Testis (tissue), 3 donors: ENCODE data around the gene MAP2K2. TPM values are rescaled to one million over a fixed set of nuclear protein-coding genes. Genes with fewer than 3 reads are reported as not detected.

ENCODE experiments used
- DNase-seq: peaks from one replicate; pipeline ENCODE4 v3.0.0-alpha.2; 2019
- H3K27ac ChIP-seq, 2 donors: fragments of 200-600 bp; sonication (generic); one replicate each; pipeline ENCODE4 v1.5.1; 2019
- H3K27me3 ChIP-seq: fragments of 200-600 bp; sonication (generic); one replicate; pipeline ENCODE4 v1.5.1; 2019
- H3K36me3 ChIP-seq: fragments of 200-600 bp; sonication (generic); one replicate; pipeline ENCODE4 v1.5.1; 2017; ENCODE audit warnings: low read depth; ENCODE audit errors: missing control alignments
- H3K4me1 ChIP-seq: fragments of 200-600 bp; sonication (generic); one replicate; pipeline ENCODE4 v1.5.1; 2019
- H3K4me3 ChIP-seq, 2 donors: fragments of 200-600 bp; sonication (generic); one replicate each; pipeline ENCODE4 v1.5.1; 2017 to 2019
- H3K9me3 ChIP-seq: fragments of 200-600 bp; sonication (generic); one replicate; pipeline ENCODE4 v1.5.1; 2017
- POLR2A ChIP-seq: fragments of 450-650 bp; IDR thresholded peaks from one replicate; pipeline ENCODE4 v1.6.1; 2017; ENCODE audit warnings: antibody characterized with exemption, mild to moderate bottlenecking, moderate library complexity
- WGBS, 2 donors: methylation state at CpG; one replicate each; pipeline ENCODE4 v1.1.5; 2018; 5-methylcytosine and 5-hydroxymethylcytosine counted together
- intact Hi-C: fragments of 100-400 bp; cut with DNase I; formaldehyde crosslinking; loops from one replicate; pipeline ENCODE4 v1.15.1; 2023; ENCODE audit warnings: low total_unique reads
- polyA plus RNA-seq: library from polyadenylated mRNA; stranded (reverse); fragments of 350-450 nt; fragmentation: Illumina TruSeq; extraction: RNeasy Lipid Tissue Mini Kit (QIAGEN cat#74804); gene quantifications from one replicate; pipeline ENCODE4 v1.2.3, GENCODE V29; 2014; ENCODE audit warnings: low read depth, low replicate concordance; ENCODE audit not compliant: insufficient read depth
- total RNA-seq, 2 donors: library from RNA; depleted of rRNA; stranded (reverse); fragments of >200 nt; gene quantifications; one replicate each; pipeline ENCODE4 v1.2.3, GENCODE V29; 2016
- TF ChIP-seq, protein P1 (sequence below), 3 experiments: fragments of 450-650 bp in 2 of 3; fragments of 200-600 bp in 1 of 3; sonication (generic) in 1 of 3; IDR thresholded peaks; one replicate each; pipeline ENCODE4 v1.5.1; 2016 to 2019; ENCODE audit warnings: antibody characterized with exemption in 3 of 3, mild to moderate bottlenecking in 2 of 3, moderate library complexity in 1 of 3

MAP2K2 gene
- total and polyA plus RNA-seq, 3 donors from 2014 or later = 181 to 241 (median 225) TPM

DNA sequence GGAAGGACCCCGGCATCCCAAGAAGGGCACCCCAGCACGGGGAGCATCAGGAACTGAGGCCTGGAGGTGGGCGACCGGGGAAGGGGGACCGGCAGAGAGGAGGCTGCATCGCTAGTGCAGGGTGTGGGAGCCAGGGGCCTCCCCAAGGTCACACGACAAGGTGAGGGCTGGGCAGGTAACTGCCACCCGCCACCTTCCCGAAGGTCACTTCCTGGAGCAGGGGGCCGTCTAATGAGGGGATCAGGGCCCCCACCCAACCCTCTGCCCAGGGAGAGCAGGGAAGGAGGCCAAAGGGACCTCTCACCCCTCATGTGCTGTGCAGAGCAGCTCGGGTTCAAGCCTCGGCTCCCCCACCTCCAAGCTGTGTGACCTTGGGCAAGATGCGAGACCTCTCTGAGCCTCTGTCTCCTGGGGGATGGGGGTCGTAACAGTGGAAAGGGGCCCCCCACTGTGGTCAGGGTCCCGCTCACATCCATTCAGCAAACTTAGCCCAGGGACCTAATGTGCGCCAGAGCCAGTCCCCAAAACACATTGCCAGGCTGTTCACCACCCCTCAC, 63.2 kb downstream of the MAP2K2 start:
- H3K9me3 ChIP-seq = no peaks in the 10 kb centered on the region
- intact Hi-C loops = no loop called here
- peak overlapping the region; percentile 95 to 98 for H3K27ac ChIP-seq
- no peaks in the 10 kb centered on the region for H3K27me3 ChIP-seq
- H3K4me3 ChIP-seq = no peak overlapping the region
- peaks cover 63% of the 10 kb centered on the region for H3K4me1 ChIP-seq
- H3K36me3 ChIP-seq = no peaks in the 10 kb centered on the region
- TF ChIP-seq, protein P1, sequence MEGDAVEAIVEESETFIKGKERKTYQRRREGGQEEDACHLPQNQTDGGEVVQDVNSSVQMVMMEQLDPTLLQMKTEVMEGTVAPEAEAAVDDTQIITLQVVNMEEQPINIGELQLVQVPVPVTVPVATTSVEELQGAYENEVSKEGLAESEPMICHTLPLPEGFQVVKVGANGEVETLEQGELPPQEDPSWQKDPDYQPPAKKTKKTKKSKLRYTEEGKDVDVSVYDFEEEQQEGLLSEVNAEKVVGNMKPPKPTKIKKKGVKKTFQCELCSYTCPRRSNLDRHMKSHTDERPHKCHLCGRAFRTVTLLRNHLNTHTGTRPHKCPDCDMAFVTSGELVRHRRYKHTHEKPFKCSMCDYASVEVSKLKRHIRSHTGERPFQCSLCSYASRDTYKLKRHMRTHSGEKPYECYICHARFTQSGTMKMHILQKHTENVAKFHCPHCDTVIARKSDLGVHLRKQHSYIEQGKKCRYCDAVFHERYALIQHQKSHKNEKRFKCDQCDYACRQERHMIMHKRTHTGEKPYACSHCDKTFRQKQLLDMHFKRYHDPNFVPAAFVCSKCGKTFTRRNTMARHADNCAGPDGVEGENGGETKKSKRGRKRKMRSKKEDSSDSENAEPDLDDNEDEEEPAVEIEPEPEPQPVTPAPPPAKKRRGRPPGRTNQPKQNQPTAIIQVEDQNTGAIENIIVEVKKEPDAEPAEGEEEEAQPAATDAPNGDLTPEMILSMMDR (IDR thresholded peaks at IDR 0.05) = no peak
- no peak for TF ChIP-seq POLR2A
- DNase-seq = no peak
- 52 to 73% methylated on average over 3 to 16 of the region's 16 CpGs for WGBS, 2 donors

GRCh38 chr19:4059891-4060620, 63.9 kb downstream of the MAP2K2 start:
- TF ChIP-seq, protein P1 (IDR thresholded peaks at IDR 0.05) = no peak
- no peak for TF ChIP-seq POLR2A
- intact Hi-C loops = no loop called here
- DNase-seq = peak; percentile 60
- Histone ChIP-seq H3K27ac (peak overlapping the region; percentile 95 to 98), H3K4me1 (peaks cover 63% of the 10 kb centered on the region), H3K27me3 (no peaks in the 10 kb centered on the region), H3K9me3 (no peaks in the 10 kb centered on the region), H3K4me3 (no peak overlapping the region), H3K36me3 (no peaks in the 10 kb centered on the region)
- 49 to 60% methylated on average over 21 to 36 of the region's 42 CpGs for WGBS, 2 donors

DNA sequence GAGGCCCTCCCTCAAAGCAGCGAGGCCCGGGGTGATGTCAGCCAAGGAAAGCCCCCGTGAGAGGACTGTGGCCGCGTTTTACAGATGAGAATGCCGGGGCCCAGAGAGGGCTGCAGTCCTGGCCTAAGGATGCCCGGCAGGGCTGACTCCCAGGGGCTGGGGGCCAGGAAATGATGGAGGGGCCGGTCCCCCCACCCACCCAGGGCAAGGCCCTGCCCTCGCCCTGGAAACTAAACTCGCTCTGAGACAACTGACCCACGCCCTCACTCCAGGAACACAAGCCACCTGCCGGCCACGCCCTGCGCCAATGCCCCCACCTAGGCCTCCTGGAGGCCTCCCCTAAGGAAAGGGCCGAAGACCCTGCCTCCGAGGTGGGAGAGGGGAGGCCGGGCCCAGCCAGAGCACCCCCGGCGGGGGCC, 64.5 kb downstream of the MAP2K2 start:
- intact Hi-C loops = no loop called here
- H3K27ac ChIP-seq = peak overlapping the region; percentile 95 to 98
- TF ChIP-seq, protein P1 (IDR thresholded peaks at IDR 0.05) = no peak
- TF ChIP-seq POLR2A = no peak
- WGBS, 2 donors = 53 to 81% methylated on average over 4 to 19 of the region's 19 CpGs
- no peak for DNase-seq
- H3K36me3 ChIP-seq = no peaks in the 10 kb centered on the region
- no peaks in the 10 kb centered on the region for H3K27me3 ChIP-seq
- H3K4me1 ChIP-seq = peaks cover 63% of the 10 kb centered on the region
- H3K9me3 ChIP-seq = no peaks in the 10 kb centered on the region
- no peak overlapping the region for H3K4me3 ChIP-seq

DNA sequence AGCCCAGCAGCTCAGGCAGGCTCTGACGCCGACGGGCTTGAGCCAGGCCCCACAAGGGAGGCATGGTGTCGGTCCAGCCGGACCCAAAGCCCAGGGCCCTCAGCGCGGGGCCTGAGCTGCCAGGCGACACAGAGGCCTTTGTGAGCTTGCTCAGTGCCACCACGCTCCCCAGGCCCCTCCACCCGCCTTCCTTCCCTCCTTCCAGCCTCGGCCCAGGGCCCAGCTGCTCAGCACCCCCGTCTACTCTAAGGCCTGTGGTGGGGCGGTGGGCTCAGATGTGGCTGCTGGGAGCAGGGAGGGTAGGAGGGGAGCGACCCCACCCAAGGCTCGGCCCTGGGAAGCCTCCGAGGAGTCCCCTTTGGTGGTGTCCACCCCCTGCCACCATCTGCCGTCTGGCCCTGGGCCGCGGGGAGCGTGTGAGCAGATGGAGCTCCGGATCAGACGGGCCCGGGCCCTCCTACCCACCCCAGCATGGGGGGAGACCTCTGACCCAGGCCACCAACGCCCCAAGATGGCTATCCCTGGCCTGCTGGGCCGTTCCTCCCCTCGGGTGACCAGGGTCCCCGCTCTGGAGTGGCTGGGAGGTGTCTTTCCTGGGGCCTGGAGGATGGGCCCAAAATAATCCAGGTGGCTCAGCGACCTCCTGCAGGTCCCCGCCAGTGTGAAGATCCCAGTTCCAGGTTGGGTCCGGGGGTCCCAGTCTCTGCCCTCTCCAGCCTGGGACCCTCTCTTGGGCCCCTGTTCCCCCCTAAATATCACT, 65.0 kb downstream of the MAP2K2 start:
- Histone ChIP-seq H3K36me3 (no peaks in the 10 kb centered on the region), H3K4me3 (no peak overlapping the region), H3K27me3 (no peaks in the 10 kb centered on the region), H3K9me3 (no peaks in the 10 kb centered on the region), H3K27ac (peak overlapping the region; percentile 95 to 98), H3K4me1 (peaks cover 61% of the 10 kb centered on the region)
- DNase-seq = no peak
- TF ChIP-seq, protein P1 (IDR thresholded peaks at IDR 0.05) = no peak
- no peak for TF ChIP-seq POLR2A
- WGBS, 2 donors = 45% methylated on average over 30 of the region's 30 CpGs; no CpG with 5 or more reads in 1 of the 2 donors
- intact Hi-C loops = no loop called here
